Measurements from ENCODE around the gene DYNC2H1. TPM values are rescaled to one million over a fixed set of nuclear protein-coding genes. Genes with fewer than 3 reads are reported as not detected.
A peak's percentile ranks its signal among the peaks of the same experiment; 100 is the strongest.

DYNC2H1 gene
- total RNA-seq, 4 donors from 2014 or later = 4.7 to 14.0 (median 8.1) TPM

- Histone ChIP-seq H3K27me3 (no peaks in the 10 kb centered on the region), H3K4me1 (peaks cover 0 to 9% (median 0%) of the 10 kb centered on the region in 4 donors), H3K27ac (peak overlapping the region; percentile 3 to 75 (median 28)), H3K9me3 (no peaks in the 10 kb centered on the region), H3K4me3 (peak overlapping the region; percentile 54 to 74 (median 59)), H3K36me3 (no peaks in the 10 kb centered on the region)
- TF ChIP-seq CTCF (IDR thresholded peaks at IDR 0.05) (no peak), POLR2A (IDR thresholded peaks at IDR 0.05) (no peak)
- peak in 2 of 3 donors; percentile 16 to 44 for DNase-seq
Measured at GRCh38 chr11:103109818-103110388, 677 bp downstream of the DYNC2H1 start.

- TF ChIP-seq CTCF (IDR thresholded peaks at IDR 0.05) (no peak), POLR2A (IDR thresholded peaks at IDR 0.05) (no peak)
- H3K27me3 ChIP-seq = no peaks in the 10 kb centered on the region
- no peak for DNase-seq
- no peak overlapping the region for H3K27ac ChIP-seq
- H3K4me3 ChIP-seq = peak overlapping the region in 1 of 4 donors; percentile 74
- peaks cover 0 to 9% (median 0%) of the 10 kb centered on the region in 4 donors for H3K4me1 ChIP-seq
- no peaks in the 10 kb centered on the region for H3K9me3 ChIP-seq
- H3K36me3 ChIP-seq = no peaks in the 10 kb centered on the region
Measured at GRCh38 chr11:103110391-103110790, 1.2 kb downstream of the DYNC2H1 start.

- TF ChIP-seq CTCF (IDR thresholded peaks at IDR 0.05) (no peak), POLR2A (IDR thresholded peaks at IDR 0.05) (no peak)
- Histone ChIP-seq H3K36me3 (no peaks in the 10 kb centered on the region), H3K4me1 (peaks cover 0 to 9% (median 0%) of the 10 kb centered on the region in 4 donors), H3K9me3 (no peaks in the 10 kb centered on the region), H3K4me3 (no peak overlapping the region), H3K27ac (no peak overlapping the region), H3K27me3 (no peaks in the 10 kb centered on the region)
- no peak for DNase-seq
Measured at GRCh38 chr11:103111400-103111799, 2.2 kb downstream of the DYNC2H1 start.

- Histone ChIP-seq H3K36me3 (no peaks in the 10 kb centered on the region), H3K4me3 (no peak overlapping the region), H3K9me3 (no peaks in the 10 kb centered on the region), H3K4me1 (peaks cover 0 to 9% (median 0%) of the 10 kb centered on the region in 4 donors), H3K27me3 (no peaks in the 10 kb centered on the region), H3K27ac (no peak overlapping the region)
- no peak for DNase-seq
- TF ChIP-seq CTCF (IDR thresholded peaks at IDR 0.05) = no peak
Measured at GRCh38 chr11:103112364-103112763, 3.1 kb downstream of the DYNC2H1 start.

GRCh38 chr11:103114836-103115235, 5.6 kb downstream of the DYNC2H1 start:
- H3K27me3 ChIP-seq = no peaks in the 10 kb centered on the region
- H3K36me3 ChIP-seq = no peaks in the 10 kb centered on the region
- peaks cover 0 to 8% (median 0%) of the 10 kb centered on the region in 4 donors for H3K4me1 ChIP-seq
- no peak overlapping the region for H3K27ac ChIP-seq
- no peak overlapping the region for H3K4me3 ChIP-seq
- TF ChIP-seq POLR2A (IDR thresholded peaks at IDR 0.05) (no peak), CTCF (IDR thresholded peaks at IDR 0.05) (no peak)
- DNase-seq = no peak
- no peaks in the 10 kb centered on the region for H3K9me3 ChIP-seq

All from Peyer's patch (tissue), 4 donors.